ENCODE data around the gene RARG.
"Not testable (repeated sequence)": the region's sequence is repeated elsewhere in the genome, so short reads cannot be mapped to it uniquely, and the experiment has no call there.

The RARG gene

DNA sequence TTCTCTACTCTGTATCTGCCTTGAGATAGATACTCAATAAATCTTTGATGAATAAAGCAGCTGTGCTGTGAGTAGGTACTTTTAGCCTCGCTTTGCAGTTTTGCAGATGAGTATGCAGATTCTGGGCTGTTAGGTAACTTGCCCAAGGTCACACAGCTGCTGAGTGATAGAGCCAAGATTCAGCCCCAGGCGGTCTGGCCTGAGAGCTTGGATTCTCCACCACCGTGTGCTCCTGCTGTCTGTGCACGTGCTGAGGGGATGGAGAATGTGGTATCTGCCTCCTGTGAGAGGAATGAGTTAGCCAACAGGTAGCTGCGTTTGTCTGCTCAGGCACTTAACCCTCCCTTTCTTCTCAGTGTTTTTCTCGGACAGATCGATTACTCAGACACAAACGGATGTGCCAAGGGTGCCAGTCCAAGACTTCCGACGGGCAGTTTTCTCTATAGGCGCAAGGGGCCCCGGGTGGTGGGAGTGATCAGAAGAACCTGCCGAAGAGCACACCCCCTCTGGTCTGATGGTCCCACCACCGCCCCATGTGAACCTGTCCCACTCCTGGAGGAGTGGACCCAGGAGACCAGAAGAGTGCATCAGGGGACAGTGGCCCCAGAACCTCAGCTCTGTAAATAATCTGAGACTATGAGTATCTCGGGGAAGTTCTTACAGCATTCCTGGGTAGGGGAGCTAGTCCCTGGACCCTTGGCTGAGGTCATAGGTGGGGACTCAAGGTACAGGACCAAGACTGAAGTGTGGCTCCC is 44.7 kb downstream of the RARG start:
- no peak overlapping the region for H3K9ac ChIP-seq (ENCODE audit: low read length)
- H3K9me3 ChIP-seq (ENCODE audit: control insufficient read depth, low read length), result no peaks in the 10 kb centered on the region
- peaks cover 20% of the 10 kb centered on the region for H3K36me3 ChIP-seq (ENCODE audit: control insufficient read depth, insufficient read depth, low read length)
- peaks cover 8% of the 10 kb centered on the region for H3K4me1 ChIP-seq (ENCODE audit: control insufficient read depth, insufficient read depth, low read length)
- H3K4me3 ChIP-seq (ENCODE audit: low read length), result no peak overlapping the region
- H3K27me3 ChIP-seq (ENCODE audit: control insufficient read depth, insufficient read depth, low read length), result no peaks in the 10 kb centered on the region

DNA sequence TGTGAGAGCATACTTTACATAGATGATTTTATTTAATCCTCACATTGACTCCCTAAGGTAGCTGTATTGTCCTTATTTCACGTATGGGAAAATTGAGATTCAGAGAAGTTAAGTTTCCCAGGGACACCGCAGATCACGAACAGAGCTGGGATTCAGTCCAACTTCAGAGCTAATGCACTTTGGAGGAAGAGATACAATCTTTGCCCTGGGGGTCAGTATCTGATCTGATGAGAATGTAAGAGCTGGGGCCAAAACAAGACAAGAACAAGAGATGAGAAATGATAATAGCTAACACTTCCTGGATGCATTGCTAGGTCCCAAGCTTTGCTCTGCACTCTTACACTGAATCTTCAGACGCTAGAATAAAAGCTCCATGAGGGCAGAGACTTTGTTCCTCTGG is 45.3 kb downstream of the RARG start:
- Histone ChIP-seq H3K27me3 (ENCODE audit: control insufficient read depth, insufficient read depth, low read length) (no peaks in the 10 kb centered on the region), H3K9ac (ENCODE audit: low read length) (no peak overlapping the region), H3K9me3 (ENCODE audit: control insufficient read depth, low read length) (no peaks in the 10 kb centered on the region), H3K36me3 (ENCODE audit: control insufficient read depth, insufficient read depth, low read length) (peaks cover 23% of the 10 kb centered on the region), H3K4me1 (ENCODE audit: control insufficient read depth, insufficient read depth, low read length) (peaks cover 13% of the 10 kb centered on the region), H3K4me3 (ENCODE audit: low read length) (no peak overlapping the region)

DNA sequence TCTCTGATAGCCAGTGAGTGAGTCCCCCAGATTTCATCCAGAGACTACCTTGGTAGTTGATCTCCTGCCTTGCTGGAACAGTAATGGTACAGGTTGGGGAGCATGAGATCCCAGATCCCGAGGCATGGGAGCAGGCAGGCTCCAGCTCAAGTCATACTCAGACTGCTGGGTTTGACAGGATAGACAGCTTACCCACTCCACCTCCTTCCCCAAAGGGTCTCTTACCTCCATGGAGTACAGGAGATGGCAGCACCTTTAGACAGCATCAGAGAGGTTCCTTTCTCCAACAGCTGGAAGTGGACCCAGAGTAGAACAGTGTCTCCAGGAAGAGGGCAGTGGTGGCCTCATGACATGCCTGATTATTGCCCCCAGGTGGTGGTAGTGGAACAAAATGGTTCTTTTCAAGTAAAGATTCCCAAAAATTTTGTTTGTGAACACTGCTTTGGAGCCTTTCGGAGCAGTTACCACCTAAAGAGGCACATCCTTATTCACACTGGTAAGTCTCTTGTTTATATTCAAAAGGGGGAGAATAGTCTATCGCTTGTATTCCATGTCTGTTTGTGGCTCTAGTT is 46.3 kb downstream of the RARG start:
- peaks cover 23% of the 10 kb centered on the region for H3K36me3 ChIP-seq (ENCODE audit: control insufficient read depth, insufficient read depth, low read length)
- no peak overlapping the region for H3K9ac ChIP-seq (ENCODE audit: low read length)
- no peak overlapping the region for H3K4me3 ChIP-seq (ENCODE audit: low read length)

DNA sequence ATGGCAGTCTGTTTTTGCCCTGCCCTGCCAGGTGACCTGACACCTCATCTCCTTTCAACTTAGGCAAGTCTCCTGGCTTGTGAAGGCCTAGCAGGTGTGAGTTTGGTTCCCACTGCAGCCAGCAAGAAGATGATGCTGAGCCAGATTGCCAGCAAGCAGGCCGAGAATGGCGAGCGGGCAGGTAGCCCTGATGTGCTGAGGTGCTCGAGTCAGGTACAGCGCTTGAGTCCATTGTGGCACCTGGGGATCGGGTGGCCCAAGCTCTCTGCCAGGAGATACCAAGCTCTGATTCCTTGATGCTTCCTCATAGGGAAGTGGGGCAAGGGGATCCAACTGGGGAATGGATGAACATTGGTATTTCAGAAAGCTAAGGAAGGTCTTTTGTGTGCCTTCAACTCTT is 47.2 kb downstream of the RARG start:
- Histone ChIP-seq H3K4me3 (ENCODE audit: low read length) (no peak overlapping the region), H3K4me1 (ENCODE audit: control insufficient read depth, insufficient read depth, low read length) (peaks cover 21% of the 10 kb centered on the region), H3K27me3 (ENCODE audit: control insufficient read depth, insufficient read depth, low read length) (no peaks in the 10 kb centered on the region), H3K9ac (ENCODE audit: low read length) (no peak overlapping the region), H3K9me3 (ENCODE audit: control insufficient read depth, low read length) (no peaks in the 10 kb centered on the region), H3K36me3 (ENCODE audit: control insufficient read depth, insufficient read depth, low read length) (peaks cover 23% of the 10 kb centered on the region)

More for the DNA sequence above, 46.3 kb downstream of the RARG start:
- H3K4me1 ChIP-seq (ENCODE audit: control insufficient read depth, insufficient read depth, low read length), result peaks cover 19% of the 10 kb centered on the region
- no peaks in the 10 kb centered on the region for H3K27me3 ChIP-seq (ENCODE audit: control insufficient read depth, insufficient read depth, low read length)
- no peaks in the 10 kb centered on the region for H3K9me3 ChIP-seq (ENCODE audit: control insufficient read depth, low read length)

DNA sequence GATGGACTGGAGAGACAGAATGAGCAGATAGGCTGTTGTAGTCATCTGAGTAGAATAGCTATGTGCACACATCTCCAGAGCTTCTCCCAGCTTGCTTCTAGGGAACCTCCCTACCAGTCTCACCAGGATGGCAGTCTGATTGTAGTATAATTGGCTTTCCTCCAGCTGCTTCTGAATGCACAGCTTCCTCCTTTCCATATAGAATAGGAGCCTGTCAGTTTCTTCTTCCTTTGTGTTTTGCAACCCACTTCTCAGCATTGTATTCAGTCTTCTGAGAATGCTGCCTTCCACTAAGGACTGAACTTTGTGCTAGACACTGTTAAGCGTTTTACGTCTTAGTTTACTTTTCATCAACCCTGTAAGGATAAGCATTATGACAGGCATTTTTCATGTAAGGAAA is 49.1 kb downstream of the RARG start:
- Histone ChIP-seq H3K36me3 (ENCODE audit: control insufficient read depth, insufficient read depth, low read length) (peaks cover 23% of the 10 kb centered on the region), H3K9ac (ENCODE audit: low read length) (no peak overlapping the region), H3K9me3 (ENCODE audit: control insufficient read depth, low read length) (no peaks in the 10 kb centered on the region), H3K27me3 (ENCODE audit: control insufficient read depth, insufficient read depth, low read length) (no peaks in the 10 kb centered on the region), H3K4me1 (ENCODE audit: control insufficient read depth, insufficient read depth, low read length) (peaks cover 25% of the 10 kb centered on the region), H3K4me3 (ENCODE audit: low read length) (no peak overlapping the region)

DNA sequence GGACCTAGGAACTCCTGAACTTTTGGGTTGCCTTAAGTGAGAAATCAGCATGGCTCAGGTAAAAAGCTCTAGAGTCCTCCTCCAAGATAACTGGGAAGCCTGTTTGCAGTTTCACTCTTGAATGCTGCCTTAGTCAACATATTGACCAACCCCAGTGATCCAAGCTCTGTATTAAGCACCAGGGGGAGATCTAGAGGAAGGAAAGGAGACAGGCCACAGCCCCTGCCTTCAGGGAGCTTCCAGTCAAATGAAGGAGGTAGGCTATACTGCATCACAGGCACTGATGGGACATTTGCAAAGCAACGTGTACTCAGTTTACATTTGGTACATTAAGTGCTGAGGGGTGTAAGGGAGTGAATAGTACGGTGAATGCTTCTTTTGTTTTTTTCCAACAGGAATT is 50.1 kb downstream of the RARG start:
- Histone ChIP-seq H3K27me3 (ENCODE audit: control insufficient read depth, insufficient read depth, low read length) (no peaks in the 10 kb centered on the region), H3K9ac (ENCODE audit: low read length) (peak overlapping the region; percentile 93), H3K4me1 (ENCODE audit: control insufficient read depth, insufficient read depth, low read length) (peaks cover 25% of the 10 kb centered on the region), H3K36me3 (ENCODE audit: control insufficient read depth, insufficient read depth, low read length) (peaks cover 17% of the 10 kb centered on the region), H3K9me3 (ENCODE audit: control insufficient read depth, low read length) (no peaks in the 10 kb centered on the region), H3K4me3 (ENCODE audit: low read length) (peak overlapping the region; percentile 52)

DNA sequence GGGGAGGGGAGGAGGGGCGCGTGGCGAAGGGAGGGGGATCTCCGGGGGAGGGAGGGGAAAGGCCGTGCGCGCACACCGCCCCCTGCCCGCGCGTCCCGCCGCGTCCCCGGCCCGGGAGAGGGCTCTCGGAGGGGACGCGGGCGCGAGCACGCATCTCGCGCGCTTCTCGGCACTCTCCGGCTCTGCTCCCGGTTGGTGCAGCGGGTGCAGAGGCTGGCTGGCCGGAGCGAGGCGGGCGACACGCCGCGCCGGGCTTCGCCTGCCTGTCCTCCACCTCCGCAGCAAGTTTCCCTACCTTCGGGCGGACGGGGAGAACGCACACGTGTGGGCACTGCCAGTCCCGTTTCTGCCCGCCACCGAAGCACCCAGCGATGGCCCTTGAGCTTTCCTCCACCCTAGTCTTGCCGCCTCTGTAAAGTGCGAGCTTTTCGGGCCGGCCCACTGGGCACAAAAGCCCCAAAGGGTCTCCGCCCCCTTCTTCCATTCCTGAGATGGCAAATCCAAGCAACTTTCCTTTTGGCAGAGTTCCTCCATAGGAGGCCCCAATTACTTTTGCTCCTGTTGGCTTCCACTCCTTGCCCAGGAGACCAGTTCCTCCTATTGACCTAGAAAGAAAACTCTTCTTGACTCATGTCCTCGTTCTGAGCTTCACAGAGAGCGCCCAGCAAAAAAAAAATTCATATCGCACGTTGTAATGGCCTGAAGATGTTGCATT is 50.9 kb downstream of the RARG start:
- Histone ChIP-seq H3K4me1 (ENCODE audit: control insufficient read depth, insufficient read depth, low read length) (peaks cover 25% of the 10 kb centered on the region), H3K9me3 (ENCODE audit: control insufficient read depth, low read length) (no peaks in the 10 kb centered on the region), H3K36me3 (ENCODE audit: control insufficient read depth, insufficient read depth, low read length) (peaks cover 16% of the 10 kb centered on the region), H3K27me3 (ENCODE audit: control insufficient read depth, insufficient read depth, low read length) (no peaks in the 10 kb centered on the region), H3K4me3 (ENCODE audit: low read length) (peak overlapping the region; percentile 72), H3K9ac (ENCODE audit: low read length) (peak overlapping the region; percentile 93)

DNA sequence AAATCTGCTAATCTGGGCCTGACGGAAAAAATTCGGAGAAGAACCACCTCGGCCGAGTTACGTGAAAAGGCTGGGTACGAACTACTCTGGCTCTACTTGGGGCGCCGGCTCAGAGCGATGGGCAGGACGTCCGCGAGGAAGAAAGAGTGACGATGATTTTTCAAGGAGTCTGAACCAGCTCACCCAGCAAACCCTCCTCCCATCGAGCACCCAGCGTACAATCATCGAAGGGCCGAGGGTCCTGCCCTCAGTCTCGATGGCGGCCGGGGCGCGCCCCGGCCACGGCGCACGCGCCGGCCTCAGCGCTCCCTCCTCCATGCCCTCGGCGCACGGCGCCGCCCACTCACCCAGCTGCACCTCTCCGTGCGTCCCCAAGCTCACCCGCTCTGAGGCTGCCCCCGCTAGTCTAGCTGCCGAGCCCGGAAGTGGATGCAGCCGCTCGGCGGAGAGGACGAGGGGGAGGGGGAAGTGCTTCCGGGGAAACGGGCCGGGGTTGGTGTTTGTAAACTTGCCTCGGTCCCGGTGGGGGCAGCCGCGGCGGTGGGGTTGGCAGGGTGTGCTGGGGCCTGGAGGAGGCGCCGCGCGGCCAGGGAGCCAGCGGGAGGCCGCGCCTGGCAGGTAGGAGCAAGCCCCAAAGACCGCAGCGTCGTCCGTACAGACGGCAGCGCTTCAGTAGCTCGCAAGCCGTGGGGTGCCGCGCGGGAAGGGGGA is 51.6 kb downstream of the RARG start, which contains the start of the genes CSAD and ZNF740:
Gene CSAD, minus strand, starts transcription at position 706 of the 711 bp plus-strand sequence. CDS start 7,455 bp downstream, outside the sequence.
Gene ZNF740, plus strand, starts transcription at position 503 of the 711 bp plus-strand sequence. CDS start 1,262 bp downstream, outside the sequence.
- Histone ChIP-seq H3K27me3 (ENCODE audit: control insufficient read depth, insufficient read depth, low read length) (no peaks in the 10 kb centered on the region), H3K4me1 (ENCODE audit: control insufficient read depth, insufficient read depth, low read length) (peaks cover 32% of the 10 kb centered on the region), H3K36me3 (ENCODE audit: control insufficient read depth, insufficient read depth, low read length) (peaks cover 10% of the 10 kb centered on the region), H3K4me3 (ENCODE audit: low read length) (peak within 1 kb of the TSS; percentile 72), H3K9me3 (ENCODE audit: control insufficient read depth, low read length) (no peaks in the 10 kb centered on the region), H3K9ac (ENCODE audit: low read length) (peak within 1 kb of the TSS; percentile 93)

DNA sequence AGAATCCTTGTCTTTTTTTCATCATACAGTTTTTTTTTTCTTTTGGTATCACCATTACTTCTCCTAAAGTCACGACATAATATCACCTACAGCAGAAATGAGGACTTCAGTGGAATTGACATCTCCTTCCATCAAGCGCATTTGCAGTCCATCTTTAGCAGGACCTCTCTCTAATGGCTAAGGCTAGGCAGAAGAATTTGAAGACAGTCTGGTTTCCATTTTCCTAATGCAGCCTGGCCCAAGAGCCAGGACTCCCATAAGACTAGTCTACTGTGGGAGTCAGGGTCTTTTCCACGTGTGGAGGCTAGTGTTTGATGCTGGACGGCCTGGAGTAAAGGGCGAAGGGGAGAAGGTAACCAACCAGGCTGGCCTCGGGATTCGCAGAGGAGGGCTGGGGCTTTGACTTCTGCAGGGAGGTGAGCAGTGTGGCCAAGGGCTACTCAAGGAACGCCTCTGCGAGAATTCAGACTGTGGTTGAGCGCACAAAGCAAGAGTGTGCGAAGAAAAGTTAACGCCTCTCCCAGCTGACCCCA is 52.3 kb downstream of the RARG start:
- Histone ChIP-seq H3K36me3 (ENCODE audit: control insufficient read depth, insufficient read depth, low read length) (peaks cover 8% of the 10 kb centered on the region), H3K9me3 (ENCODE audit: control insufficient read depth, low read length) (no peaks in the 10 kb centered on the region), H3K4me3 (ENCODE audit: low read length) (peak overlapping the region; percentile 72), H3K9ac (ENCODE audit: low read length) (peak overlapping the region; percentile 93), H3K4me1 (ENCODE audit: control insufficient read depth, insufficient read depth, low read length) (peaks cover 38% of the 10 kb centered on the region), H3K27me3 (ENCODE audit: control insufficient read depth, insufficient read depth, low read length) (no peaks in the 10 kb centered on the region)

DNA sequence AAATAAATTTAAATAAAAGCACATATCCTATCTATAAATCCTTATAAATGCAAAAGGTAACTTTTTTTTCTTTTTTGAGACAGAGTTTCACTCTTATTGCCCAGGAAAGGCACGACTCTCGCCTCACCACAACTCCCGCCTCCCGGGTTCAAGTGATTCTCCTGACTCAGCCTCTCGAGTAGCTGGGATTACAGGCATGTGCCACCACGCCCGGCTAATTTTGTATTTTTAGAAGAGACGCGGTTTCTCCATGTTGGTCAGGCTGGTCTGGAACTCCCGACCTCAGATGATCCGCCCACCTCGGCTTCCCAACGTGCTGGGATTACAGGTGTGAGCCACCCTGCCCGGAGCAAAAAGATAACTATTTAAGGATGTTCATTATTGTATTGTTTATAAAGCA is 53.2 kb downstream of the RARG start:
- H3K4me1 ChIP-seq (ENCODE audit: control insufficient read depth, insufficient read depth, low read length), result peaks cover 40% of the 10 kb centered on the region
- not testable (repeated sequence) for H3K36me3 ChIP-seq (ENCODE audit: control insufficient read depth, insufficient read depth, low read length); H3K4me3 ChIP-seq (ENCODE audit: low read length); H3K9me3 ChIP-seq (ENCODE audit: control insufficient read depth, low read length); H3K27me3 ChIP-seq (ENCODE audit: control insufficient read depth, insufficient read depth, low read length); H3K9ac ChIP-seq (ENCODE audit: low read length)

DNA sequence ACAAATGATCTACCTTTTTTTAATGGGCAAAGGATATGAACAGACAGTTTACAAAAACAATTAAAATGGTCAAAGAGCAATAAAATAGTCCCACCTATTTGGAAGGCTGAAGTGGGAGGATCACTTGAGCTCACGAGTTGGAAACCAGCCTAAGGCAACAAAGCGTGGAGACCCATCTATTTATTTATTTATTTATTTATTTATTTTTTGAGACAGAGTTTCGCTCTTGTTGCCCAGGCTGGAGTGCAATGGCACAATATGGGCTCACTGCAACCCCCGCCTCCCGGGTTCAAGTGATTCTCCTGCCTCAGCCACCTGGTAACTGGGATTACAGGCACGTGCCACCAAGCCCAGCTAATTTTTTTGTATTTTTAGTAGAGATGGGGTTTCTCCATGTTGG is 54.6 kb downstream of the RARG start:
- H3K27me3 ChIP-seq (ENCODE audit: control insufficient read depth, insufficient read depth, low read length); H3K4me3 ChIP-seq (ENCODE audit: low read length); H3K9ac ChIP-seq (ENCODE audit: low read length); H3K36me3 ChIP-seq (ENCODE audit: control insufficient read depth, insufficient read depth, low read length); H3K9me3 ChIP-seq (ENCODE audit: control insufficient read depth, low read length): not testable (repeated sequence)
- H3K4me1 ChIP-seq (ENCODE audit: control insufficient read depth, insufficient read depth, low read length), result peaks cover 34% of the 10 kb centered on the region
